IMR-90 (cell line): ENCODE data around the gene TMEM170B.
"Not testable (repeated sequence)": the region's sequence is repeated elsewhere in the genome, so short reads cannot be mapped to it uniquely, and the experiment has no call there.

Source experiments
- CTCF ChIP-seq: conservative IDR thresholded peaks from 2 replicates; pipeline ENCODE4 v1.5.1; 2012; ENCODE audit warnings: mild to moderate bottlenecking, low read depth, low read length, improper control_type of control experiment
- FOS ChIP-seq: fragments of 150-350 bp; IDR thresholded peaks from 2 replicates; pipeline ENCODE4 v1.6.1; 2016; ENCODE audit warnings: low read depth, low read length
- NFE2L2 ChIP-seq: fragments of 150-350 bp; IDR thresholded peaks from 2 replicates; pipeline ENCODE4 v1.6.1; 2016; ENCODE audit warnings: low read depth, mild to moderate bottlenecking, low read length
- POLR2A ChIP-seq: IDR thresholded peaks from 2 replicates; pipeline ENCODE4 v1.6.1; 2012; ENCODE audit warnings: mild to moderate bottlenecking, low read depth, low read length
- RAD21 ChIP-seq: IDR thresholded peaks from 2 replicates; pipeline ENCODE4 v1.6.1; 2012; ENCODE audit warnings: low read length, improper control_type of control experiment
- USF2 ChIP-seq: fragments of 150-350 bp; IDR thresholded peaks from 2 replicates; pipeline ENCODE4 v1.6.1; 2017; ENCODE audit warnings: mild to moderate bottlenecking, antibody characterized with exemption, low read length, low read depth

GRCh38 chr6:11548578-11548977 lies 11.0 kb downstream of the TMEM170B start:
- TF ChIP-seq CTCF, USF2, POLR2A, FOS, NFE2L2, RAD21: not testable (repeated sequence)
